ENCODE data around the gene FRRS1L. TPM values are rescaled to one million over a fixed set of nuclear protein-coding genes. Genes with fewer than 3 reads are reported as not detected.

The FRRS1L gene
- total and polyA plus RNA-seq, 2 of the 13 experiments (the other 11 are each of a cell fraction or from before 2014, with no cell fraction given): 0.02 to 0.03 TPM

DNA sequence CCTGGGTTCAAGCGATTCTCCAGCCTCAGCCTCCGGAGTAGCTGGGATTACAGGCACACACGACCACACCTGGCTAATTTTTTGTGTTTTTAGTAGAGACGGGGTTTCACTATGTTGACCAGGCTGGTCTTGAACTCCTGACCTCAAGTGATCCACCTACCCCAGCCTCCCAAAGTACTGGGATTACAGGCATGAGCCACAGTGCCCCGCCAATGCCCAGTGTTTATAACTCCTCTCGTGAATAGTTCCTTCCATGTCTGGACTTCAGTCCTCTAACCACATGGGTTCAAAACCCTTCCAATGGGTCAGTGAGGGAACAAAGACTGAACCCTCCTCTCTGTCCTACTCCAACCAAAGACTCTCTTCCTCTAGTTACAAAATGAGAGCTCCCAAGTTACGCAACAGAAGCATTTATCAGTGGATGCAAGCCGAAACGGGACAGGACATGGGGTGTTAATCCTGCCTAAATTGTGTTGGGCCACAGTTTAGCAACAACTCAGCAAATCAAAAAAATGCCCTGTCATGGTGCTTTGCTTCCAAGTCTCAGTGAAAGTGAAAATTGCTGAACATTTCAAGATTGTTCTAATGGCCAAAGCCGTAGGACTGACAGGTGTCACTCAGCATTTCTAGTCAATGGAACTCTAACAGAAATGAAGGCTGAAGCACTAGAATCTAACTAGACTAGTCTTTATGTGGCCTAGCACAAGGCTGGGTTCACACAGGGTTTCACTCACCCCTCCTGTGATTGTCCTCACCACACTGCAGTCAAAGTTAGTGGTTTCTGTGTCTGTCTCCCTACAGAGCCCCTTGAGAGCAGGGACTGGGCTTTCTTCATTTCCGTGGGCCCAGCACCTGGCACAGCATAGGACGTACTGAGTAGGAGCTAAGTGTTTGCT lies 44.1 kb downstream of the FRRS1L start (continued):
- TF ChIP-seq MAFK (conservative IDR thresholded peaks at IDR 0.05 in 1 of 2, IDR thresholded peaks at IDR 0.05 in 1 of 2; ENCODE audit: low read length in 2 of 2) (peak; percentile 44 to 63; a peak in 3 of 4 replicates), ZFP36L1 (CRISPR knock-in tag; IDR thresholded peaks at IDR 0.05) (no peak), ZNF501 (CRISPR knock-in tag; IDR thresholded peaks at IDR 0.05) (peak; percentile 17; the same call in 1 of the 2 replicates), MAFF (IDR thresholded peaks at IDR 0.05; ENCODE audit: low read depth, low read length) (peak; percentile 52; the same call in 1 of the 2 replicates)
- TF ChIP-seq, protein P1, sequence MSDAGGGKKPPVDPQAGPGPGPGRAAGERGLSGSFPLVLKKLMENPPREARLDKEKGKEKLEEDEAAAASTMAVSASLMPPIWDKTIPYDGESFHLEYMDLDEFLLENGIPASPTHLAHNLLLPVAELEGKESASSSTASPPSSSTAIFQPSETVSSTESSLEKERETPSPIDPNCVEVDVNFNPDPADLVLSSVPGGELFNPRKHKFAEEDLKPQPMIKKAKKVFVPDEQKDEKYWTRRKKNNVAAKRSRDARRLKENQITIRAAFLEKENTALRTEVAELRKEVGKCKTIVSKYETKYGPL (CRISPR knock-in tag; IDR thresholded peaks at IDR 0.05): peak; percentile 19; the same call in 1 of the 2 replicates
- TF ChIP-seq, protein P2, sequence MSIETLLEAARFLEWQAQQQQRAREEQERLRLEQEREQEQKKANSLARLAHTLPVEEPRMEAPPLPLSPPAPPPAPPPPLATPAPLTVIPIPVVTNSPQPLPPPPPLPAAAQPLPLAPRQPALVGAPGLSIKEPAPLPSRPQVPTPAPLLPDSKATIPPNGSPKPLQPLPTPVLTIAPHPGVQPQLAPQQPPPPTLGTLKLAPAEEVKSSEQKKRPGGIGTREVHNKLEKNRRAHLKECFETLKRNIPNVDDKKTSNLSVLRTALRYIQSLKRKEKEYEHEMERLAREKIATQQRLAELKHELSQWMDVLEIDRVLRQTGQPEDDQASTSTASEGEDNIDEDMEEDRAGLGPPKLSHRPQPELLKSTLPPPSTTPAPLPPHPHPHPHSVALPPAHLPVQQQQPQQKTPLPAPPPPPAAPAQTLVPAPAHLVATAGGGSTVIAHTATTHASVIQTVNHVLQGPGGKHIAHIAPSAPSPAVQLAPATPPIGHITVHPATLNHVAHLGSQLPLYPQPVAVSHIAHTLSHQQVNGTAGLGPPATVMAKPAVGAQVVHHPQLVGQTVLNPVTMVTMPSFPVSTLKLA (IDR thresholded peaks at IDR 0.05): no peak

DNA sequence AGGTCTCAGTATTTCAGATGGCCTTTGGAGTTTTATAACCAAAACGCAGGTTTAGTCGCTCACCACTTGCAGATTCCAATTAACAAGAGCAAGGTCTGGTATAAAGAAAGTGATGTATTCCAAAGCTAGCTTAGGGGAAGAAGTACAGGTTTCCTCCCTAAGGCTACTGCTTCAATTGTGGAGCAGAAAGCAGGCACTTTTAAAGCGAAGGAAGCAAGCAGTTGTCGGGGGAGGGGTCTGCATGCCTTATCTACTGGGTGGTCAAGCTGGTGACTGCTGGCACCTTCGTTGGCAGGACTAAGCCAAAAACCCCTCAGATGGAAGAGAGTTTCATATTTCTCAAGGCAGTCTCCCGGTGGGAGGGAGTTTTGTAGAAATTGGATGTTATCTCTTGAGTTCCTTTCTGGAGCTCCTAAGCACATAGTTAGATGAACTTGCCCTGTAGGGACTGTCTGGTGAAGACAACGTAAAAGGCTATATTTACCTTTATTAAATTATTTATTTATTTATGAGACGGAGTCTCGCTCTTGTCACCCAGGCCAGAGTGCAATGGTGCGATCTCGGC lies 45.7 kb downstream of the FRRS1L start:
- H2AFZ ChIP-seq (ENCODE audit: low read length): peak overlapping the region; percentile 29
- H3K27me3 ChIP-seq (ENCODE audit: control insufficient read depth in 1 of 2, insufficient read depth in 2 of 2, low read length in 2 of 2): no peaks in the 10 kb centered on the region
- ATAC-seq (no peak), FAIRE-seq (no peak), DNase-seq (ENCODE audit: low spot score) (no peak)
- no peaks in the 10 kb centered on the region for H3K9me3 ChIP-seq (ENCODE audit: low read length)
- H3K79me2 ChIP-seq (ENCODE audit: insufficient read depth, low read length): peaks cover 33% of the 10 kb centered on the region
- peak overlapping the region; percentile 42 for H3K27ac ChIP-seq (ENCODE audit: extremely low read length, insufficient read depth, low read length)
- no TSS peak for BruUV-seq (replicated peaks)
- POLR2A ChIA-PET: no interaction called here
- peaks cover 14% of the 10 kb centered on the region for H4K20me1 ChIP-seq (ENCODE audit: insufficient read depth, low read length)
- peak overlapping the region; percentile 48; the same call in 1 of the 2 replicates for H3K9ac ChIP-seq (ENCODE audit: insufficient read depth, low read depth, low read length)
- intact Hi-C loops (cut with micrococcal nuclease; ENCODE audit: unreplicated experiment) (loop anchor here (5.0 kb wide), 2 partner anchors 61 to 109 kb away; partner anchors contain the start of gene CTNNAL1), in situ Hi-C loops (cut with HindIII; ENCODE audit: extremely low pct_ligation_motif_present, low pct_unique_long_range_greater_than_20kb) (no loop called here)
- H3K4me1 ChIP-seq (ENCODE audit: insufficient read depth, low read length): peaks cover 81% of the 10 kb centered on the region
- CTCF ChIA-PET (ENCODE audit: low intra/inter-chr PET ratio, low total read pairs): no interaction called here
- peak overlapping the region; percentile 95 for H3K4me2 ChIP-seq (ENCODE audit: low read depth, low read length)
- H3K4me3 ChIP-seq (replicated peaks in 1 of 3; ENCODE audit: insufficient read depth in 1 of 3, low read depth in 2 of 3, low read length in 3 of 3): peak overlapping the region in 2 of 3 experiments; percentile 65 to 91; a peak in 5 of 6 replicates
- 19% methylated on average over 11 of the region's 11 CpGs for WGBS (ENCODE audit: low lambda C conversion rate)
- no peaks in the 10 kb centered on the region for H3K36me3 ChIP-seq (replicated peaks in 1 of 2; ENCODE audit: control insufficient read depth in 1 of 2, insufficient read depth in 2 of 2, low read length in 2 of 2)
- no peak for TF ChIP-seq ZNF570 (CRISPR knock-in tag; IDR thresholded peaks at IDR 0.05; ENCODE audit: borderline replicate concordance)
- no peak for TF ChIP-seq MEF2D (CRISPR knock-in tag; IDR thresholded peaks at IDR 0.05)
- TF ChIP-seq MBD4 (IDR thresholded peaks at IDR 0.05; ENCODE audit: borderline replicate concordance, low read length): no peak
- no peak for TF ChIP-seq NPAS2 (CRISPR knock-in tag; IDR thresholded peaks at IDR 0.05; ENCODE audit: borderline replicate concordance)
- TF ChIP-seq SIN3B (IDR thresholded peaks at IDR 0.05; ENCODE audit: low read length): no peak
- TF ChIP-seq RELA (CRISPR knock-in tag; IDR thresholded peaks at IDR 0.05): no peak
- 0 out of 2 replicates have a peak, but pooled peaks have one; percentile 19 for TF ChIP-seq ARNTL (CRISPR knock-in tag; IDR thresholded peaks at IDR 0.05)
- TF ChIP-seq, protein P3, sequence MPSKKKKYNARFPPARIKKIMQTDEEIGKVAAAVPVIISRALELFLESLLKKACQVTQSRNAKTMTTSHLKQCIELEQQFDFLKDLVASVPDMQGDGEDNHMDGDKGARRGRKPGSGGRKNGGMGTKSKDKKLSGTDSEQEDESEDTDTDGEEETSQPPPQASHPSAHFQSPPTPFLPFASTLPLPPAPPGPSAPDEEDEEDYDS (CRISPR knock-in tag; IDR thresholded peaks at IDR 0.05): no peak
- TF ChIP-seq ZNF563 (CRISPR knock-in tag; IDR thresholded peaks at IDR 0.05): no peak
- TF ChIP-seq, protein P4, sequence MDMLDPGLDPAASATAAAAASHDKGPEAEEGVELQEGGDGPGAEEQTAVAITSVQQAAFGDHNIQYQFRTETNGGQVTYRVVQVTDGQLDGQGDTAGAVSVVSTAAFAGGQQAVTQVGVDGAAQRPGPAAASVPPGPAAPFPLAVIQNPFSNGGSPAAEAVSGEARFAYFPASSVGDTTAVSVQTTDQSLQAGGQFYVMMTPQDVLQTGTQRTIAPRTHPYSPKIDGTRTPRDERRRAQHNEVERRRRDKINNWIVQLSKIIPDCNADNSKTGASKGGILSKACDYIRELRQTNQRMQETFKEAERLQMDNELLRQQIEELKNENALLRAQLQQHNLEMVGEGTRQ (IDR thresholded peaks at IDR 0.05; ENCODE audit: low read depth, low read length): no peak
- TF ChIP-seq, protein P4 (CRISPR knock-in tag; IDR thresholded peaks at IDR 0.05; ENCODE audit: borderline replicate concordance): no peak

Measured in HepG2 (cell line).